GM21381 (cell line): ENCODE measurements around the gene PDE4DIP.
"Not testable (repeated sequence)": the region's sequence is repeated elsewhere in the genome, so short reads cannot be mapped to it uniquely, and the experiment has no call there.

Source experiments
- ATAC-seq: cut with Tn5 transposase; IDR thresholded peaks from one replicate; pipeline ENCODE4 v1.9.1; 2021; ENCODE audit warnings: mild to moderate bottlenecking, moderate library complexity; ENCODE audit not compliant: unreplicated experiment

PDE4DIP gene

DNA sequence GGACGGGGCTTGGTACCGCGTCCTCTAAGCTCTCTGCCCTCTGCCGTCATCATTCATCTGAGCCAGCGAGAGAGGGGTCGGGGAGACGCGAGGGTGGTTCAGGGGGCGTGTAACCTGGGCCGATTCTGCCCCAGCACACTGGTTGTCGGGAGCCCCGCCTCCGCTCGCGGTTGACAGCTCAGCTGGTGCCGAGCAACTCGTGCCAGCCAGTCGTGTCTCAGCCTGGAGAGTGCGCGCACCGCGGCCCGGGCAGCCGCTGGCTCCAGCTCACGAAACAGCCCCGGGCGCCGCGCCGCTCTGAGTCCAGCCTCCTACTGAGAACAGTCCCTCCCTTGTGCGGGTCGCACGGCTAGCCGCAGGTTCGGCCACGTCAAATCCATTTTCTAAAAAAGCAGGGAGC is at the start of gene PDE4DIP:
Gene PDE4DIP (plus strand): TSS at position 209 of the 400 bp plus-strand sequence. CDS start 347 bp downstream, outside the sequence.
- not testable (repeated sequence) for ATAC-seq

DNA sequence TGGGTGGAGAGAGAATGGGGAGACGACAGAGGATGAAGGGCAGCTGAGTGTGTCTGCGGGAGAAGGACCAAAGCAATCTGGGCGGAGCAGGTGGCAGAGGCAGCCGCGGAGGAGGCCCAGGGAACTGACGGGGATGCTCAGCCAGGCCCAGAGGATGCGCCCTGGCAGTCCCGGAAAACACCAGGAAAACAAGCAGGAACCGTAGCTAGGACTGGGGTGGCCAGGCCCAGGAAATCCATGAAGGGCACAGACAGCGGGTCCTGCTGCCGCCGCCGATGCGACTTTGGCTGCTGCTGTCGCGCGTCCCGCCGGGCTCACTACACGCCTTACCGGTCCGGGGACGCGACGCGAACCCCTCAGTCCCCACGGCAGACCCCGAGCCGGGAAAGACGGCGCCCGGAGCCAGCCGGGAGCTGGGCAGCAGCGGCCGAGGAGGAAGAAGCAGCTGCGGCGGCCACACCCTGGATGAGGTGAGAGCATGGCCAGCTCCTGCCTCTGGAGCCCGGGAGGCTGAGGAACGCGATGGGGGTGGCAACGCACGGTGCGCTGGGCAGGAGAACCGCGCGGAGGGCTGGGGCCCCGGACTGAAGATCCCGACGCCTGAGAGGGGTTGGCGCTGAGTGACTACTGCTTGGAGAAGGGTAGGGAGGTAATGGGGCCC is 35.8 kb upstream of the PDE4DIP start:
- ATAC-seq, result not testable (repeated sequence)

DNA sequence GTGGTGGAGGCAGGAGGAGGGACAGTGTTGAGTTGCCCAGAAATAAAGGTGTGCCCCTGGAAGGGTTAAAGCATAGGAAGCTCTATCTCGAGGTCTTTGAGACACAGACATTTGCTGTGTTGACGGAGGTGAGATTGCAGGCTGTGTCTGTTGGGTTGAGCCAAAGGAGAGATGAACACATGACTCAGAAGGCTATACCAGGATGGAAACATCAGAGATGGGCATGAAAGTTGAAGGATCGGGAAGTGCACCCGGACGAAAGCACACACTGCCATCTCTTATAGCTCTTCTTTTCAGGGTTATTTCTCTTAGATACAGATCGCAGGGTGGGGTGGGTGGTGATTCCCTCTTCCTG is 35.3 kb upstream of the PDE4DIP start:
- not testable (repeated sequence) for ATAC-seq

DNA sequence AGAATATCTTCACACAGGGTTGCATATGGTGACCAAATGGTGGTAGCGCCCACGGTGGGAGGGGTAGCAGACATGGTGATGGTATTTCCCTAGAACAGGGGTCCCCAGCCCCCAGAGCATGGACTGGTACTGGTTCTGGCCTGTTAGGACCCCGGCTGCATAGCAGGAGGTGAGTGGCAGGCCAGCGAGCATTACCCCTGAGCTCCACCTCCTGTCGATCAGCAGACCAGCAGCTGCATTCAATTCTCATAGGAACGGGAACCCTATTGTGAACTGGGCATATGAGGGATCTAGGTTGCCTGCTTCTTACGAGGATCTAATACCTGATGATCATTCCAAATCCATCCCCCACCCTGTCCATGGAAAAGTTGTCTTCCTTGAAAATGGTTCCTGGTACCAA is 22.0 kb upstream of the PDE4DIP start:
- not testable (repeated sequence) for ATAC-seq

DNA sequence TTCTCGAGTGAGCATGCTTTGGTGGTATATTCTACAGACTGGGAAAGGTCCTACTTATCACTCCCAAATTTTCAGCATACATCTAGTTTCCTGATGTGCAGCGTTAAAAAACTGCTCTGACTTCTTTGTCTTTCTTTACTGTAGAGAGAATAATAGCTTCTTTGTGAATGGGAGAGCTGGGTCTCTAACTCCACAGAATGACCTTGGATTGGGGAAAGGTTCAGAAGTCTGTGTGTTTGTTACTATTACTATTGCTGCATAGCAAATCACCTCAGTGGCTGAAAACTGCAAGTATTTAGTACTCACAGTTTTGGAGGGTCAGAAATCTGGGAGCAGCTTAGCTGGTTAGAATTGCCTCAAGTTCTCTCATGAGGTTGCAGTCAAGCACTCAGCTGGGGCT is 20.4 kb upstream of the PDE4DIP start:
- ATAC-seq, result not testable (repeated sequence)

DNA sequence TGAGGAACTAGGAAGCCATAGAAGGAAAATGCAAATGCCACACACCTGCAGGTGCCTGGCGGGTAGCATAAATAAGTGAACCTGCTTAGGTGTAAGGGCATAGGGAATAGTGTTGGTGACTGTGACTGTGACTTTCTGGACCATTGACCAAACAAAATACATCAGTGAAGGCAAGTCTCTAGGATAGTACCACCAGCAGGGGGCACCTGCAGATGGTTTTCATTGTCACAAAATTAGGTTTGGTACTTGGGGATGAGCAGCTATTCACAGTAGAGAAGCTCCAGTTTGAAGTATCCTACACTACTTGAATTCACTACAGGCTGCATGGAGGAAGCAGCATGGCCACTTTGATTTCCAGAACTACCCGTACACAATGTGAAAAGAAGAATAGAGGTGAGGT is 19.2 kb upstream of the PDE4DIP start:
- ATAC-seq, result not testable (repeated sequence)

DNA sequence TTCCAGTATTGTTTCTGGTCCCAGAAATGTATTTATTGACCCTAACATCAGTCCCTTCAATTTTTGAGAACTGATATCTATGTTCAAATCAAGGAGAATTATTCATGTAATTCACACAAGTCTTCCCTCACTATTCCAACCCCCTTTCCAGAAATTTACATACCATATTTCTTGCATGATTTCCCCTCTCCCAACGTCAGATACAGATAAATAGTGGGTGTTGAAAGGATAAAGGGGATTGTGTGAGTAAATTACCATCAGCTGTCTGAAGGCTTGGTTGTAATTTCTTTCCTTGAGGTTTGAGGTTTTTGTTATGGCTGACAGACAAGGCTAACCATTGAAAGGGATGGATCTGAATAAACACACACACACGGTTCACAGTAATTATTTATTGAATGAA is 15.7 kb upstream of the PDE4DIP start:
- not testable (repeated sequence) for ATAC-seq

DNA sequence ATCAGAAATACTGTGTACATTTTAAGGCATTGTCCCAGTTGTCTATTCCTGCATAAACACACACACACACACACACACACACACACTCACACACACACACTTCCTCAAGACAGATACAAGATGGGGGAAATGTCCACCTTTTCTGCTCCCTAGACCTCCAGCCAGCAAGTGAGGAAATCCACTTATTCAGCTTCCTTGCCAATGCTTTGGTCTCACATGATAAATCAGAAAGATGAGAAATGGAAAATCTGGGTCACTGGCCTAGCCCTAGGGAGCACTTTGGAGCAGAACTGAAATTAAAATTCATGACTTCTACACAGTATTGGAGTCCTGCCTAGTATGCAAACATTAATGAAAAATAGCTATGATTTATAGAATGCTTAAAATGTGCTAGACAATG is 15.3 kb upstream of the PDE4DIP start:
- not testable (repeated sequence) for ATAC-seq

DNA sequence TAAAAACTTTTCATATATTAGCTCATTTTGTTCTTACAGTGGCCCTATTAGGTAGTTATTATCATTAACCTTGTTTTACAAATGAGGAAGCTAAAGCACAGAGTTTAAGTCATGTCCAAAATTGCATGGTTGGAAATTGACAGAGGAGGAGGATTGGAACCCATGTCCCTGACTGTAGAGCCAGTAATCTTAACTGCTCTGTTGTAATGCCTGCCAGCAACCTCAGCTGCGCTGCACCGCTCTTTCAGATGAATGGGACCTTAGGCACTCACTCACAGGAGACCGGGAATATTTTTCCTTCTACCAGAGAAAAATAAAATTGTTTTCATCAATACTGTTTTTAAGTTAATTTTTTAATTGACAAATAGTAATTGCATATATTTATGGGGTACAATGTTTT is 14.9 kb upstream of the PDE4DIP start:
- ATAC-seq, result not testable (repeated sequence)

DNA sequence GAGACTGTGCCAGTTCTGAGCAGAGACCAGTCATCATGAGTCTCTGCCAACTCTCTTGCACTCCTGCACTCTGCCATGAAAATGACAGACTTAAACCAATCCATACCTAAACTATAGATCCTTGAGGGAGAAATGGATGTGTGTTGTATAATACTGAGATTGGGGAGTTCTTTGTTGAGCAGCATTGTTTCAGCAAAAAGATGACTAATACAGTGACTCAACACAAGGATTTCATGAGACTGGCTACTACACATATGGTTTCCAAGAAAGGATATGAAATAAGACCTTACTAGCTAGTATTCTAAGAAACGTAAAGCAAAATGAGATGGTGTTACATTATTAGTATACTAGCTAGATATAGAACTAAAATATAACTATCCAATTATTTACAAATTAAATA is 3.0 kb upstream of the PDE4DIP start:
- not testable (repeated sequence) for ATAC-seq

DNA sequence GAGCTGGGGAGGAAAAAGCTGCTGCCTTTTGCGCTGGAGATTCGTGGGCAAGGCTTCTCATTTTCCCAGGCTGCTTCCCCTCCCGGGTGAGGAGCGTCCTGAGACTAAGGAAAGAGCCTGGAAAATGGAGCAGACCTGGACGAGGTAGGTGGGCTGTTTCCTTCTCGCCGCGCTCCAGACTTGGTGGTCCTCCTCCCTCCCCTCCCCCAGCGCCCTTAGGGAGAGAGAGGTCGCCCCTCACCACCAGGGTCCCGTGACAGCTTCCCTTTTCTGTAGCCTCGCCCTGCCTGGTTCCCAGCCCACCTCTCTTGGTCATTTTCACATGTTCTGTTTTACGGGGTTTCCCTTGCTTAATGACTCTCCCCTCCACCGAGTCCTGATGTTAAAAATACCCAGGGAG is 423 bp downstream of the PDE4DIP start:
- ATAC-seq, result not testable (repeated sequence)

DNA sequence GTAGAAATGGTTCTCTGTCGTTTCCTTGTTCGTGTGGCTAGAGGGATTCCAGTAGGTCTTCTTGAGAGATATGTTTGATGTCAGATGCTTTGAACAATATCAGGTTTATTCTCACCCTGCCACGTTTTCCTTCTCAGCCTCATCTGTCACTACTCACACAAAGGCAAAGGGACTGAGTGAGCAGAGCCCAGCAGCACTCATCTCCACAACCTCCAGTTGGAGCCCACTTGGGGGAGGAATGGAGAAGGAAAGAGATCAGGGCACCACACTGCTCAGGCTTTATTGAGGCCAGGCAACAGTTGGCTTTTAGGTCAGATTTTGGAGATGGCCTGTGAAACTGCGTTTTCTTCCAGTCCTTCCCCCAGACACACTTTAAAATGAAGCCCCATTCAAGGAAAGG is 840 bp downstream of the PDE4DIP start:
- not testable (repeated sequence) for ATAC-seq

DNA sequence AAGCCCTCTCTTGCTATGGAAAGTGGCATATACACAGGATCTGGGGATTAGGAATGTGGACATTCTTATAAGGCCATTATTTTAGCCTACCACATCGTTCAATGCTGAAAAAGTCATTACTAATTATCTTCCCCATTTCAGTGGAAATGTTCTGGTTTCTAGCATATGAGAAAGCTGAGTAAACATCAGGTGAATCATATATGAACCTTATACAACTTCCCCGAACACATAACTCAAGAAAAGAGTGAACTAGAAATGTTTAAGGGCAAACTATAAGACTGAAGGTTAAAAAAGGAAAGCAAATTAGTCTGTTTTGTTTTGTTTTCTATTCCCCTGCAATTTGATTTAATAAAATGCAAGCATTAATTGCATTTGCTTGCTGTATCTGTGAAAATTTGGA is 6.1 kb downstream of the PDE4DIP start:
- ATAC-seq, result not testable (repeated sequence)

DNA sequence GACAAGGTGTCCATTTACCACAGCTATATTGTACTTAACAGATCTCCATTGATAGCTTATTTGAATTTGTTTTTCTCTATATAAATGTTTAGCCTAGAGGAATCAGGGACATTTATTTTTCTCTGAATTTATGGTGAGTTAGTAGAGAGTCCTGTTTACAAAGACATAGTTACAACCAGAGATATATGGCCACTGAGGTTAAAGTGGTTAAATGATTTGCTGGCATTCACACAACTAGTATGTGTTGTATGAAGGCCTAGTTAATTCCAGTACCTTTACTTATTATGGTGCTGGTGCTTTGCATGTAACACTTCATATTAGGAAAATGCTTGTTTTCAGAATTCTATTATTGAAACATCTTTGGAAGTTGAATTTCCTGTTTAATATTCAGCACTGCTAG is 6.6 kb downstream of the PDE4DIP start:
- not testable (repeated sequence) for ATAC-seq

DNA sequence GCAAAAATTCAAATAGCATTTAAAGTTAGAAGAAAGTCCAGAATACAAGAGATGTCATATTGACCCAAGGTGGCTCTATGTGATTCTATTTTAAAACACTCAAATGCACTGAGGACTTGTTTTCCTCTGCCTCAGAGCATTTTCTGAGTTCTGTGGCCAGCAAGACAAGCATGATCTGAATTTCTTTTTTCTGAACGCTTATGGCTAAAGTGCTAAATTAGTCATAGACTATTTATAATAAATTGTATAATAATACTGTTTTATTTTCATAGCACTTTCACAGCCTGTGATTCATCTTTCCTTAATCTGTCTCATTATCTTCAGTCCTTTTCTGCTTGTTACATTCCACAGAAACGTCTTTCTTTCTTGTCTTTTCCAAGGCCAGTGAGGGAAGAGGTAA is 7.5 kb downstream of the PDE4DIP start:
- not testable (repeated sequence) for ATAC-seq

DNA sequence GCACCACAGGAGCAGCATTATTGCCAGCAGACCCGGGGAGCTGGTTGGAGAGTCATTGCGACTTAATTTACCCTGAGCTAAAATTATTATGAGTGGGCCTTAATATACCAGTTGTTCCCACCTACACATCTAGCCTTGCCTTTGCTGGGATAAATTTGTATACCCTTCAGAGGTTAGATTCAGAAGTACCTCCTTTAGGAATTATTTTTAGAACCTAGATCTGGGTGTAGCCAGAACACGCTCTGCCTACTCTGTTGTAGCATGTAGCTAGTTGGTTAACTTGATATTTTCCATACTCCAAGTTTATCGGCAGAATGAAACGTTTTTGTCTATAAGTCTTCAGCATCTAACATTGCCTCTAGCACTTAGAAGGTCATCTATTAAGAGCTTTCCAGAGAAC is 9.1 kb downstream of the PDE4DIP start:
- not testable (repeated sequence) for ATAC-seq

DNA sequence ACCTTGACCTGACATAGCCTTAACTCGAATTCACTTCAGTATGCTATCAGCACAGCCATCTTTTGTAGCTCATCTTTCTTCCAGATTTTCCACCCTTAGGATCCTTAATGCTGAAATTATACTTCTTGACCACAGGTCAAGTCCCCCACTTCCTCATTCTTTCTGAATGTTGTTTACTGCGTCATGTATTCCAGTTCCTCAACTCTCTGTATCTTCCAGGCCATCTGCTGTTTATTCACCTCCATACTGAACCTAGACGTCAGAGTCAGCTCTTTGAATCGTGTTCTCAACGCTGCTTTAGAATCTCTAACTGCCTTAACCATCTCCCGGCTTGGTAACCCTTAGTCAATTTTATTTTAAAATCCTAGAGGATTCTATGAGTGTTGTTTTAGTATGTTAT is 9.8 kb downstream of the PDE4DIP start:
- not testable (repeated sequence) for ATAC-seq

DNA sequence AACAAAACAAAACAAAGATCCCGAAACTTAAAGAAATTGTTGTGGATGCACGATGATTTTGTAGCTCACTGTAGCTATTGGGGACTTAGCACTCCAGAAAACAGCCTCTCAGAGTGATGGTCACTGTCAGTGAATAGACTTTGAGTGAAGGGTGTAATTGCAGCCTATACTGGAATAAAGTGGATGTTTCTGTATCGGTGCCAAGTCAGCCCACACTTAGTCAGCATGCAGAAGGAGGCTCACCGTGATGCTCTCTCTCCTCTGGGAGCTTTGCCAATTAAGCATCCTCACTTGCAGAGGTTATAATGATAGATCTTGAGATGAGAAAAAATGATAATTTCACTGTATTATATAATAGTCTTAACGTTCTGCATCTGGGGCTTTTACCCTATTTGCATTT is 11.1 kb downstream of the PDE4DIP start:
- not testable (repeated sequence) for ATAC-seq

DNA sequence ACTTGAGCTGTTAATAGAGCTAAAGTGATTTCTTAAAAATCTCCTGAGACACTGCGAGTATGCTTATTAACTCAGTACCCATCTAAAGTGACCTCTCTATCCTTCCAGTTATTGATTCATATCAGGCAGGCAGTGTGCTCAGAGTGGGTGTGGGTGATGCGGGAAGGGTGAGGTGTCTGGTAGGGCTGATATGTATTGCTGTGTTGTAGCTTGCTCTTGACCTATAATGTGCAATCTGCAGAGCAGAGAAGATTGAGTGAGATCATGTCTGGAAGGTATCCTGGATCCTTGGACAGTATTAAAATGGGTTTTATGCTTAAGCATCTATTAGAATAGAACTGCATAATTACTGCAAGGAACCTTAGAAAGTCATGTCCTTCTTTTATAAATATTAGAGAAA is 15.8 kb downstream of the PDE4DIP start:
- ATAC-seq, result not testable (repeated sequence)

DNA sequence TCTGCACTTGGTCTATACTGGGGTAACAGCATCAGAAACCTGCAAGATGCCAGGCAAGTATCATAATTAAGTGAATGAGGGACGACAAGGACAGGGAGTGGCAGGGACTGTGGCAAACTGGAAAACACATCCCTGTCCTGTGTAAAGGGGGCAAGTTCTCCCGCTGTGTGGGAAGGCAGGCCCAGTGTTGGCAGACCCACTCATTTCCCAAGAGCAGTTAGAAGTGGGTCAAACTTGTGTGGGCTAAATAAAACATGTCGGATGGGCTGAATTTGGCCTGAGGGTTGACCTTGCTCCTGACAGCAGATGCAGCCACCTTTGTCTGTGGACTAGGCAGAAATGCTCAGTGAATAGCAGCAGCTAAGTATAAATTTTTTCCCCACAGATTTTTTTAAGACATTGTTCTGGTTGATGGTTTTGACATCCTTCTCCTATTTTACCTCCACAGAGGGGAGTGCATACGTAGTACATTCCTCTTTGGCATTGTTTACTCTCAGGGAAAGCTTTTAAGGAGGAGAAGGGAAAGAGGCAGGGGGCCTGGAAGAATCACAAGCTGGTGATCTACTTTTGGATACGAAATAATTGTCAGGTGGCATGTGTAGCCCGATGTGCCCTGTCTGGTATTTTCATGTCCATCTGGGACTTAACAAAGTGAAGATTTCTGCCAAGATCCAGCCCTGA is 16.5 kb downstream of the PDE4DIP start:
- ATAC-seq, result not testable (repeated sequence)

DNA sequence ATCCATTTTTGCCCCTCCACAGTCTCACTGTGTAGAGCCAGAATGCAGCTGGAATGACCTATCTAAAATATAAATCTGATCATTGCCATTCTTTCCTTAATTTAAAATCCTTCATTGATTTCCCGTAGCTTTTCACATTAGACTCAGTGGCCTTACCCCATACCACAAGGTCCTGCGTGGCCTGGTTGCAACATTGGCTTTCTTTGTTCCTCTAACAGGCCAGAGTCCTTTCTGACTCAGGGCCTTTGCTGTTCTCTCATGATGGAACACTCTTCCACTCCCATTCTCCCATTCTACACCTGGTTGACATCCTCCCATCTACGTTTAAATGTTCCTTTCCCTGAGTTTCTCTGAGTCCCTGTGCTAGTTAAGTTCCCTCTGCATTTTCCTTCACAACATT is 18.4 kb downstream of the PDE4DIP start:
- ATAC-seq, result not testable (repeated sequence)

DNA sequence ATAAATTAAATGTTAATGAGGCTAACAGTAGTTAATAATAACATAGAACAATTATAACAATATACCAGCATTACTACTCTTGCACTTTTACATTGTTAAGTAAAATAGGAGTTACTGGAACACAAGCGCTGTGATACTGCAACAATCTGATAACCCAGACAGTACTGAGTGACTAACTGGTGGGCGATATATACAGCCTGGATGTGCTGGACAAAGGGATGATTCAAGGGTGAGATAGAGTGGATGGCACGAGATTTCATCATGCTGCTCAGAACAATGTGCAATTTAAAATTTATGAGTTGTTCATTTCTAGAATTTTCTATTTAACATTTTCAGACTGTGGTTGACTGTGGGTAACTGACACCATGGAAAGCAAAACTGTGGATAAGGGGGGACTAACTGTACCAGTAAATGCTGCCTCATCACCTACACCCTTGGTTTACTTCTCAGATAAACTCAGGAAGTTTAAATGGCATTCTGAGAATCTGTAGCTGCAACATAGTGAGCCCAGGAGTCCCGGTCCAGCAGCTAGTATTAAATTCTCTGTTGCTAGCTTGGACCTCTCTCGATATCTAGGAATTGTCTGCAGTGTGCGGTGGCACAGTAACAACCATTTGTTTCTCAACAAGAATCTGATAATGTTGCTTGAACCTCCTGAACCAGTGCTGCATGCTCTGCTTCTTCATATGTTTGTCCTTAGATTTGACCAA is 24.9 kb downstream of the PDE4DIP start:
- ATAC-seq, result not testable (repeated sequence)
